GM23338 (cell line): ENCODE results near the gene ANXA6. TPM values are rescaled to one million over a fixed set of nuclear protein-coding genes. Genes with fewer than 3 reads are reported as not detected.

Experiments used
- ATAC-seq: fragments of 200-7000 bp; cut with Tn5 transposase; 3 replicates; pipeline ENCODE4 v1.9.1; 2020
- DNase-seq: peaks from one replicate; pipeline ENCODE4 v3.0.0-alpha.2; 2015; ENCODE audit warnings: low spot score
- H2AFZ ChIP-seq: fragments of 200-600 bp; sonication (generic); 2 replicates; pipeline ENCODE4 v1.8.0; 2016; ENCODE audit warnings: antibody characterized with exemption, mild to moderate bottlenecking, moderate library complexity
- H3F3A ChIP-seq: fragments of 200-600 bp; sonication (generic); replicated peaks from 2 replicates; pipeline ENCODE4 v1.8.0; 2017; ENCODE audit warnings: antibody characterized with exemption, mixed run types, low read depth
- H3K27ac ChIP-seq: fragments of 200-600 bp; sonication (generic); 2 replicates; pipeline ENCODE4 v1.6.1; 2016; ENCODE audit warnings: low read depth
- H3K27me3 ChIP-seq: fragments of 200-600 bp; sonication (generic); 2 replicates; pipeline ENCODE4 v1.8.0; 2016; ENCODE audit warnings: mild to moderate bottlenecking, mixed run types, moderate library complexity; ENCODE audit not compliant: insufficient read depth
- H3K36me3 ChIP-seq: fragments of 200-600 bp; sonication (generic); 2 replicates; pipeline ENCODE4 v1.8.0; 2016; ENCODE audit warnings: mild to moderate bottlenecking; ENCODE audit not compliant: insufficient read depth
- H3K4me1 ChIP-seq: fragments of 200-600 bp; sonication (generic); 2 replicates; pipeline ENCODE4 v1.8.0; 2016; ENCODE audit warnings: mild to moderate bottlenecking, moderate library complexity; ENCODE audit not compliant: insufficient read depth
- H3K4me2 ChIP-seq: fragments of 200-600 bp; sonication (generic); 2 replicates; pipeline ENCODE4 v1.7.1; 2017; ENCODE audit warnings: mixed run types
- H3K4me3 ChIP-seq: fragments of 200-600 bp; sonication (generic); 2 replicates; pipeline ENCODE4 v1.6.1; 2016; ENCODE audit warnings: mixed run types
- H3K79me2 ChIP-seq: fragments of 200-600 bp; sonication (generic); replicated peaks from 2 replicates; pipeline ENCODE4 v1.8.0; 2017; ENCODE audit warnings: mild to moderate bottlenecking; ENCODE audit not compliant: insufficient read depth
- H3K9me2 ChIP-seq: fragments of 200-600 bp; sonication (generic); 2 replicates; pipeline ENCODE4 v1.8.0; 2017; ENCODE audit not compliant: insufficient read depth
- H4K20me1 ChIP-seq: fragments of 200-600 bp; sonication (generic); replicated peaks from 2 replicates; pipeline ENCODE4 v1.8.0; 2017; ENCODE audit warnings: mild to moderate bottlenecking; ENCODE audit not compliant: insufficient read depth
- H3K27ac Mint-ChIP-seq: 2 replicates; pipeline ENCODE4 v1.8.0; 2020; ENCODE audit warnings: inconsistent platforms, mild to moderate bottlenecking, moderate library complexity, mixed read lengths
- H3K27me3 Mint-ChIP-seq: 3 replicates; pipeline ENCODE4 v1.8.0; 2022; ENCODE audit warnings: low read depth, mild to moderate bottlenecking, moderate library complexity, mixed read lengths, inconsistent platforms; ENCODE audit not compliant: insufficient read depth, poor library complexity
- H3K36me3 Mint-ChIP-seq: 3 replicates; pipeline ENCODE4 v1.8.0; 2021; ENCODE audit warnings: low read depth, mild to moderate bottlenecking, inconsistent platforms, moderate library complexity, mixed read lengths
- H3K4me1 Mint-ChIP-seq: 3 replicates; pipeline ENCODE4 v1.8.0; 2020; ENCODE audit warnings: mild to moderate bottlenecking, inconsistent platforms, mixed read lengths
- H3K4me3 Mint-ChIP-seq: 3 replicates; pipeline ENCODE4 v1.8.0; 2021; ENCODE audit warnings: moderate library complexity, mild to moderate bottlenecking, inconsistent platforms, mixed read lengths
- H3K9me3 Mint-ChIP-seq: 3 replicates; pipeline ENCODE4 v1.8.0; 2020; ENCODE audit warnings: moderate library complexity, mild to moderate bottlenecking, inconsistent platforms, mixed read lengths
- ZNF114 ChIP-seq: fragments of 250-450 bp; sonication (Bioruptor Pico); IDR thresholded peaks from 2 replicates; pipeline ENCODE4 v1.5.0; 2020; ENCODE audit warnings: mild to moderate bottlenecking, moderate library complexity
- polyA plus RNA-seq: library from polyadenylated mRNA; unstranded; fragments of >200 nt; fragmentation: Nextera tagmentation; extraction: Ambion mirVana; gene quantifications from 2 replicates; pipeline ENCODE4 v1.2.1, GENCODE V29; 2016
- total RNA-seq: library from RNA; depleted of rRNA; stranded (reverse); fragments of >200 nt; shearing (Covaris generic); gene quantifications from 2 replicates; pipeline ENCODE4 v1.2.3, GENCODE V29; 2014
- TF ChIP-seq, protein P1 (sequence below): fragments of 250-450 bp; sonication (Bioruptor Pico); IDR thresholded peaks from 2 replicates; pipeline ENCODE4 v1.5.0; 2020; ENCODE audit warnings: mild to moderate bottlenecking, moderate library complexity
- TF ChIP-seq, protein P2 (sequence below), 2 experiments: fragments of 200-600 bp in 1 of 2; sonication (generic) in 1 of 2; conservative IDR thresholded peaks; 2 replicates each; pipeline versions ENCODE4 v1.5.1 to v1.6.1; 2016 to 2017; ENCODE audit warnings: antibody characterized with exemption in 2 of 2, low read depth in 2 of 2, mild to moderate bottlenecking in 2 of 2, moderate library complexity in 1 of 2

ANXA6 gene
- total and polyA plus RNA-seq, 2 experiments from 2014 or later: 26.5 to 110 TPM

DNA sequence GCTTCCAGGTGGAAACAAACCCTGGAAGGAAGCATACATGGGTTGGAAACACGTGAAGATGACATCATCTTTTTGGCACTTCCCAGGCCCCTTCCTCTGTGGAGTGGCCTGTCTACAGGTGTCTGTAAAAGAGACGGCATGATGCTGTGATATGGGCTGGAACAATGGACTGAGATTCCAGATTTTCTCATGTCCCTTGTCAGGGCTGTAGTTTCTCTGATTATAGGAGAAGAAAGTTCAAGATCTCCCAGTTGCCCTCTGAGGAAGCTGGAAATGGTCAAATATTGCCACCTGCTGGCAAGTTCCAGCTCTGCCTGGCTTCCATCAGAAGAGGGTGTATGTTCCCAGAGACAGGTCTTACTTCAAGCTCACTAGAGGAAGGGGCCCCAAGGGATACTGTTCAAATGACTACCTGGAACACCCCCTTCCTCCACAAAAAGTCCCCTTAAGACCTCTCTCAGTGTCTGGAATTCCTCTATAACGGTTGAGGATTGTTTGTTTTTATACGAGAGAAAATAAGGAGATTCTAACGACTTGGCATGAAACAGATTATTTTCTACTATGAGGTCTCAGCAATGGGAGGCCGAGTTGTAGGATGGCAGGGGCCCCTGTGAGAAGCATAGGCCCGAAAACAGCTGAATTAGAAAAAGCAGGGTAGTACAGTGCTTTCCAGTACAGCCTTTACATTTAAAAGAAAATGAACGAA is 7.3 kb upstream of the ANXA6 start:
- Mint-ChIP-seq H3K27ac (no peak overlapping the region), H3K4me1 (peaks cover 9% of the 10 kb centered on the region; the same call in 2 of the 3 replicates), H3K27me3 (no peaks in the 10 kb centered on the region), H3K4me3 (no peak overlapping the region), H3K36me3 (no peaks in the 10 kb centered on the region), H3K9me3 (no peaks in the 10 kb centered on the region; the same call in 1 of the 3 replicates)
- TF ChIP-seq ZNF114 (CRISPR knock-in tag): no peak
- TF ChIP-seq, protein P1, sequence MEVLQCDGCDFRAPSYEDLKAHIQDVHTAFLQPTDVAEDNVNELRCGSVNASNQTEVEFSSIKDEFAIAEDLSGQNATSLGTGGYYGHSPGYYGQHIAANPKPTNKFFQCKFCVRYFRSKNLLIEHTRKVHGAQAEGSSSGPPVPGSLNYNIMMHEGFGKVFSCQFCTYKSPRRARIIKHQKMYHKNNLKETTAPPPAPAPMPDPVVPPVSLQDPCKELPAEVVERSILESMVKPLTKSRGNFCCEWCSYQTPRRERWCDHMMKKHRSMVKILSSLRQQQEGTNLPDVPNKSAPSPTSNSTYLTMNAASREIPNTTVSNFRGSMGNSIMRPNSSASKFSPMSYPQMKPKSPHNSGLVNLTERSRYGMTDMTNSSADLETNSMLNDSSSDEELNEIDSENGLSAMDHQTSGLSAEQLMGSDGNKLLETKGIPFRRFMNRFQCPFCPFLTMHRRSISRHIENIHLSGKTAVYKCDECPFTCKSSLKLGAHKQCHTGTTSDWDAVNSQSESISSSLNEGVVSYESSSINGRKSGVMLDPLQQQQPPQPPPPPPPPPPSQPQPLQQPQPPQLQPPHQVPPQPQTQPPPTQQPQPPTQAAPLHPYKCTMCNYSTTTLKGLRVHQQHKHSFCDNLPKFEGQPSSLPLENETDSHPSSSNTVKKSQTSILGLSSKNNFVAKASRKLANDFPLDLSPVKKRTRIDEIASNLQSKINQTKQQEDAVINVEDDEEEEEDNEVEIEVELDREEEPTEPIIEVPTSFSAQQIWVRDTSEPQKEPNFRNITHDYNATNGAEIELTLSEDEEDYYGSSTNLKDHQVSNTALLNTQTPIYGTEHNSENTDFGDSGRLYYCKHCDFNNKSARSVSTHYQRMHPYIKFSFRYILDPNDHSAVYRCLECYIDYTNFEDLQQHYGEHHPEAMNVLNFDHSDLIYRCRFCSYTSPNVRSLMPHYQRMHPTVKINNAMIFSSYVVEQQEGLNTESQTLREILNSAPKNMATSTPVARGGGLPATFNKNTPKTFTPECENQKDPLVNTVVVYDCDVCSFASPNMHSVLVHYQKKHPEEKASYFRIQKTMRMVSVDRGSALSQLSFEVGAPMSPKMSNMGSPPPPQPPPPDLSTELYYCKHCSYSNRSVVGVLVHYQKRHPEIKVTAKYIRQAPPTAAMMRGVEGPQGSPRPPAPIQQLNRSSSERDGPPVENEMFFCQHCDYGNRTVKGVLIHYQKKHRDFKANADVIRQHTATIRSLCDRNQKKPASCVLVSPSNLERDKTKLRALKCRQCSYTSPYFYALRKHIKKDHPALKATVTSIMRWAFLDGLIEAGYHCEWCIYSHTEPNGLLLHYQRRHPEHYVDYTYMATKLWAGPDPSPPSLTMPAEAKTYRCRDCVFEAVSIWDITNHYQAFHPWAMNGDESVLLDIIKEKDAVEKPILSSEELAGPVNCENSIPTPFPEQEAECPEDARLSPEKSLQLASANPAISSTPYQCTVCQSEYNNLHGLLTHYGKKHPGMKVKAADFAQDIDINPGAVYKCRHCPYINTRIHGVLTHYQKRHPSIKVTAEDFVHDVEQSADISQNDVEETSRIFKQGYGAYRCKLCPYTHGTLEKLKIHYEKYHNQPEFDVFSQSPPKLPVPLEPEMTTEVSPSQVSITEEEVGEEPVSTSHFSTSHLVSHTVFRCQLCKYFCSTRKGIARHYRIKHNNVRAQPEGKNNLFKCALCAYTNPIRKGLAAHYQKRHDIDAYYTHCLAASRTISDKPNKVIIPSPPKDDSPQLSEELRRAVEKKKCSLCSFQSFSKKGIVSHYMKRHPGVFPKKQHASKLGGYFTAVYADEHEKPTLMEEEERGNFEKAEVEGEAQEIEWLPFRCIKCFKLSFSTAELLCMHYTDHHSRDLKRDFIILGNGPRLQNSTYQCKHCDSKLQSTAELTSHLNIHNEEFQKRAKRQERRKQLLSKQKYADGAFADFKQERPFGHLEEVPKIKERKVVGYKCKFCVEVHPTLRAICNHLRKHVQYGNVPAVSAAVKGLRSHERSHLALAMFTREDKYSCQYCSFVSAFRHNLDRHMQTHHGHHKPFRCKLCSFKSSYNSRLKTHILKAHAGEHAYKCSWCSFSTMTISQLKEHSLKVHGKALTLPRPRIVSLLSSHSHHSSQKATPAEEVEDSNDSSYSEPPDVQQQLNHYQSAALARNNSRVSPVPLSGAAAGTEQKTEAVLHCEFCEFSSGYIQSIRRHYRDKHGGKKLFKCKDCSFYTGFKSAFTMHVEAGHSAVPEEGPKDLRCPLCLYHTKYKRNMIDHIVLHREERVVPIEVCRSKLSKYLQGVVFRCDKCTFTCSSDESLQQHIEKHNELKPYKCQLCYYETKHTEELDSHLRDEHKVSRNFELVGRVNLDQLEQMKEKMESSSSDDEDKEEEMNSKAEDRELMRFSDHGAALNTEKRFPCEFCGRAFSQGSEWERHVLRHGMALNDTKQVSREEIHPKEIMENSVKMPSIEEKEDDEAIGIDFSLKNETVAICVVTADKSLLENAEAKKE (CRISPR knock-in tag): no peak
- TF ChIP-seq, protein P2, sequence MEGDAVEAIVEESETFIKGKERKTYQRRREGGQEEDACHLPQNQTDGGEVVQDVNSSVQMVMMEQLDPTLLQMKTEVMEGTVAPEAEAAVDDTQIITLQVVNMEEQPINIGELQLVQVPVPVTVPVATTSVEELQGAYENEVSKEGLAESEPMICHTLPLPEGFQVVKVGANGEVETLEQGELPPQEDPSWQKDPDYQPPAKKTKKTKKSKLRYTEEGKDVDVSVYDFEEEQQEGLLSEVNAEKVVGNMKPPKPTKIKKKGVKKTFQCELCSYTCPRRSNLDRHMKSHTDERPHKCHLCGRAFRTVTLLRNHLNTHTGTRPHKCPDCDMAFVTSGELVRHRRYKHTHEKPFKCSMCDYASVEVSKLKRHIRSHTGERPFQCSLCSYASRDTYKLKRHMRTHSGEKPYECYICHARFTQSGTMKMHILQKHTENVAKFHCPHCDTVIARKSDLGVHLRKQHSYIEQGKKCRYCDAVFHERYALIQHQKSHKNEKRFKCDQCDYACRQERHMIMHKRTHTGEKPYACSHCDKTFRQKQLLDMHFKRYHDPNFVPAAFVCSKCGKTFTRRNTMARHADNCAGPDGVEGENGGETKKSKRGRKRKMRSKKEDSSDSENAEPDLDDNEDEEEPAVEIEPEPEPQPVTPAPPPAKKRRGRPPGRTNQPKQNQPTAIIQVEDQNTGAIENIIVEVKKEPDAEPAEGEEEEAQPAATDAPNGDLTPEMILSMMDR (conservative IDR thresholded peaks at IDR 0.05; ENCODE audit: low read depth in 2 of 2): peak; percentile 96
- Histone ChIP-seq H3K27ac (no peak overlapping the region), H3K4me1 (no peaks in the 10 kb centered on the region; the same call in 1 of the 2 replicates), H3K4me3 (no peak overlapping the region), H3K4me2 (no peak overlapping the region), H3F3A (no peaks in the 10 kb centered on the region), H3K27me3 (no peaks in the 10 kb centered on the region), H4K20me1 (no peaks in the 10 kb centered on the region), H3K36me3 (no peaks in the 10 kb centered on the region), H3K9me2 (no peaks in the 10 kb centered on the region), H2AFZ (peak overlapping the region; percentile 20; the same call in 1 of the 2 replicates), H3K79me2 (no peaks in the 10 kb centered on the region)
- peak; percentile 87 for DNase-seq
- ATAC-seq: peak; percentile 98
